K562 (cell line): Measurements from ENCODE around the gene ADGRA1. TPM values are rescaled to one million over a fixed set of nuclear protein-coding genes. Genes with fewer than 3 reads are reported as not detected.
A peak's percentile ranks its signal among the peaks of the same experiment; 100 is the strongest.

Source experiments
- ATAC-seq: fragments of 200-7000 bp; cut with Tn5 transposase; 3 replicates; pipeline ENCODE4 v1.9.1; 2020; ENCODE audit warnings: moderate library complexity
- BruUV-seq: library from RNA; stranded (reverse); fragments of 400-500 nt; replicated peaks from 2 replicates; lab custom pipeline; 2021; lab: Mats Ljungman, UMichigan
- CTCF ChIA-PET: fragments of 300-600 bp; formaldehyde crosslinking; extraction: SDS; loops from one replicate; lab custom pipeline; 2021; ENCODE audit warnings: low intra/inter-chr PET ratio; lab: Yijun Ruan, JAX
- POLR2A ChIA-PET: fragments of 300-600, 350-650 bp; sonication (Branson Sonifier 250); formaldehyde crosslinking; extraction: SDS; loops from one replicate; lab custom pipeline; 2021; ENCODE audit warnings: antibody characterized with exemption, inconsistent platforms; lab: Yijun Ruan, JAX
- DNase-seq, 4 experiments: peaks; one replicate each; pipeline versions ENCODE4 v3.0.0 to v3.0.0-alpha.2; 2011 to 2018; ENCODE audit warnings: low spot score in 3 of 4, mixed read lengths in 3 of 4; ENCODE audit errors: extremely low read depth in 1 of 4
- FAIRE-seq: peaks from 2 replicates; lab custom pipeline; 2011; peaks lifted over from hg19 to GRCh38; lab: Jason Lieb, UNC
- H2AFZ ChIP-seq: 2 replicates; pipeline ENCODE4 v1.6.0; 2011; ENCODE audit warnings: low read depth, low read length, control low read depth, inconsistent platforms
- H3K27ac ChIP-seq: fragments of 200-600 bp; 3 replicates; pipeline ENCODE4 v1.8.0; 2011; ENCODE audit warnings: low read depth, mild to moderate bottlenecking, control low read depth, inconsistent platforms, low read length, moderate library complexity, mixed read lengths; ENCODE audit errors: extremely low read depth
- H3K27me3 ChIP-seq, 2 experiments: fragments of 300-600 bp in 1 of 2; 2 replicates in 1 of 2; 3 replicates in 1 of 2; pipeline versions ENCODE4 v1.6.0 to v1.8.0; 2011; ENCODE audit warnings: inconsistent platforms in 2 of 2, low read length in 2 of 2, mild to moderate bottlenecking in 1 of 2, mixed read lengths in 1 of 2, moderate library complexity in 1 of 2; ENCODE audit not compliant: control insufficient read depth in 2 of 2, insufficient read depth in 2 of 2
- H3K36me3 ChIP-seq: fragments of 300-600 bp; 3 replicates; pipeline ENCODE4 v1.8.0; 2011; ENCODE audit warnings: mild to moderate bottlenecking, low read length, inconsistent platforms; ENCODE audit not compliant: control insufficient read depth, insufficient read depth
- H3K4me1 ChIP-seq, 2 experiments: fragments of 200-600 bp in 1 of 2; replicated peaks in 1 of 2; 2 replicates in 1 of 2; 3 replicates in 1 of 2; pipeline versions ENCODE4 v1.5.1 to v1.8.0; 2011; ENCODE audit warnings: inconsistent platforms in 2 of 2, low read length in 2 of 2, mild to moderate bottlenecking in 1 of 2, mixed read lengths in 1 of 2, moderate library complexity in 1 of 2; ENCODE audit not compliant: control insufficient read depth in 2 of 2, insufficient read depth in 2 of 2
- H3K4me2 ChIP-seq: 2 replicates; pipeline ENCODE4 v1.6.1; 2011; ENCODE audit warnings: low read length, control low read depth, inconsistent platforms, mixed read lengths; ENCODE audit not compliant: insufficient read depth
- H3K4me3 ChIP-seq: fragments of 200-600 bp; sonication (generic), shearing (Covaris generic); 2 replicates; pipeline ENCODE4 v1.5.1; 2016; ENCODE audit warnings: control low read depth, inconsistent platforms
- H3K79me2 ChIP-seq: fragments of 200-600 bp; 3 replicates; pipeline ENCODE4 v1.8.0; 2011; ENCODE audit warnings: low read length, inconsistent platforms; ENCODE audit not compliant: control insufficient read depth, insufficient read depth
- H3K9ac ChIP-seq, 2 experiments: 2 replicates each; pipeline versions ENCODE4 v1.6.0 to v1.6.1; 2011; ENCODE audit warnings: low read depth in 2 of 2, low read length in 2 of 2, control low read depth in 1 of 2, inconsistent platforms in 1 of 2, mild to moderate bottlenecking in 1 of 2, mixed read lengths in 1 of 2; ENCODE audit not compliant: insufficient read depth in 1 of 2
- H3K9me1 ChIP-seq: one replicate; pipeline ENCODE4 v1.6.0; 2011; ENCODE audit warnings: inconsistent platforms, mild to moderate bottlenecking, low read length, moderate library complexity; ENCODE audit not compliant: control insufficient read depth, insufficient read depth
- H3K9me3 ChIP-seq: replicated peaks from 2 replicates; pipeline ENCODE4 v1.5.1; 2011; ENCODE audit warnings: low read depth, low read length, inconsistent platforms; ENCODE audit not compliant: control insufficient read depth, insufficient read depth
- H4K20me1 ChIP-seq: replicated peaks from 2 replicates; pipeline ENCODE4 v1.6.1; 2011; ENCODE audit warnings: low read length, inconsistent platforms, mixed read lengths; ENCODE audit not compliant: control insufficient read depth, insufficient read depth
- HMGN3 ChIP-seq: IDR thresholded peaks from 2 replicates; pipeline ENCODE4 v1.6.1; 2011; ENCODE audit warnings: borderline replicate concordance, low read depth, mild to moderate bottlenecking, mixed read lengths, low read length; ENCODE audit not compliant: insufficient read length; ENCODE audit errors: extremely low read depth
- NRF1 ChIP-seq, 2 experiments: fragments of 450-650 bp; IDR thresholded peaks in 1 of 2; conservative IDR thresholded peaks in 1 of 2; 2 replicates each; pipeline ENCODE4 v1.6.1; 2014; ENCODE audit warnings: mild to moderate bottlenecking in 2 of 2
- TGIF2 ChIP-seq: sonication (generic); formaldehyde crosslinking; IDR thresholded peaks from 2 replicates; pipeline ENCODE4 v1.8.1; 2022; ENCODE audit warnings: mild to moderate bottlenecking, missing genetic modification reagents, moderate library complexity
- ZNF23 ChIP-seq: fragments of 250-450 bp; sonication (Bioruptor Pico); IDR thresholded peaks from 2 replicates; pipeline ENCODE4 v1.4.0; 2020; ENCODE audit warnings: mild to moderate bottlenecking
- WGBS: fragments of 100-300 bp; shearing (Covaris generic); methylation state at CpG from one replicate; pipeline ENCODE4 v1.1.6; 2016; ENCODE audit warnings: low coverage, mixed read lengths; ENCODE audit not compliant: insufficient coverage; ENCODE audit errors: missing lambda C conversion rate; 5-methylcytosine and 5-hydroxymethylcytosine counted together
- in situ Hi-C: fragments of 300-500 bp; cut with MboI; formaldehyde crosslinking; loops from 4 replicates; pipeline ENCODE4 v1.15.0; 2018; ENCODE audit warnings: inconsistent platforms, mixed read lengths
- intact Hi-C: fragments of 100-400 bp; cut with micrococcal nuclease; formaldehyde crosslinking; loops from 2 replicates; pipeline ENCODE4 v1.14.2; 2022
- polyA plus RNA-seq, 8 experiments: library from polyadenylated mRNA; depleted of rRNA in 4 of 8; stranded (reverse) in 5 of 8; unstranded in 3 of 8; fragments of >200 nt; fragmentation: Nextera tagmentation in 2 of 8; fragmentation: Illumina TruSeq in 1 of 8; extraction: Ambion mirVana in 2 of 8; extraction: Trizol in 1 of 8; gene quantifications; 2 replicates each; pipeline versions ENCODE4 v1.2.1 to v1.2.3, GENCODE V29; 2011 to 2014; ENCODE audit warnings: inconsistent platforms in 1 of 8, missing spikeins in 1 of 8
- total RNA-seq, 7 experiments: library from RNA; depleted of rRNA in 6 of 7; stranded (reverse); fragments of >200 nt in 6 of 7; fragmentation: Illumina TruSeq in 2 of 7; extraction: Trizol in 2 of 7; gene quantifications; 2 replicates each; pipeline versions ENCODE4 v1.2.1 to v1.2.3, GENCODE V29; 2011 to 2021; ENCODE audit warnings: low replicate concordance in 1 of 7
- TF ChIP-seq, protein P1 (sequence below): fragments of 450-650 bp; IDR thresholded peaks from 2 replicates; pipeline ENCODE4 v1.6.1; 2016; ENCODE audit warnings: low read depth

ADGRA1 gene
- total and polyA plus RNA-seq, 9 of the 15 experiments (the other 6 are each of a cell fraction or from before 2014, with no cell fraction given), result not detected

- TF ChIP-seq NRF1 (conservative IDR thresholded peaks at IDR 0.05 in 1 of 2, IDR thresholded peaks at IDR 0.05 in 1 of 2), result no peak
- no peak for TF ChIP-seq TGIF2 (CRISPR knock-in tag)
- no peak for TF ChIP-seq ZNF23 (CRISPR knock-in tag)
- TF ChIP-seq, all 486 proteins: peak for 0
Measured at GRCh38 chr10:133126431-133127290, 38.9 kb downstream of the ADGRA1 start (continued).

- H3K4me3 ChIP-seq, result no peak overlapping the region
- in situ Hi-C loops, result no loop called here
- CTCF ChIA-PET, result no interaction called here
Measured at GRCh38 chr10:133127291-133128125, 39.8 kb downstream of the ADGRA1 start.

More at GRCh38 chr10:133127291-133128125, 39.8 kb downstream of the ADGRA1 start:
- H3K9ac ChIP-seq, result no peak overlapping the region; a peak in 1 of 4 replicates
- H3K9me3 ChIP-seq, result no peaks in the 10 kb centered on the region
- FAIRE-seq, result no peak
- H3K9me1 ChIP-seq, result no peaks in the 10 kb centered on the region
- peaks cover 0 to 20% of the 10 kb centered on the region in 2 experiments; a peak in 3 of 5 replicates for H3K27me3 ChIP-seq
- no peaks in the 10 kb centered on the region for H4K20me1 ChIP-seq
- peaks cover 0 to 29% of the 10 kb centered on the region in 2 experiments; a peak in 3 of 5 replicates for H3K4me1 ChIP-seq
- H3K27ac ChIP-seq, result no peak overlapping the region
- POLR2A ChIA-PET, result interaction anchor here (0.8 kb wide), 1 partner anchor 118 kb away, joined by 4 read pairs; no protein-coding TSS in a partner anchor
- BruUV-seq, result no TSS peak
- ATAC-seq, result peak; percentile 78
- 0 out of 2 replicates have a peak overlapping the region, but pooled peaks have one; percentile 55 for H2AFZ ChIP-seq
- 26% methylated on average over 8 of the region's 36 CpGs for WGBS
- H3K4me2 ChIP-seq, result peak overlapping the region; percentile 55
- intact Hi-C loops, result loop anchor here (1.0 kb wide), 1 partner anchor 187 kb away; no protein-coding TSS in a partner anchor
- H3K36me3 ChIP-seq, result no peaks in the 10 kb centered on the region
- DNase-seq, result peak; percentile 52 to 90 (median 88)
- TF ChIP-seq, protein P1, sequence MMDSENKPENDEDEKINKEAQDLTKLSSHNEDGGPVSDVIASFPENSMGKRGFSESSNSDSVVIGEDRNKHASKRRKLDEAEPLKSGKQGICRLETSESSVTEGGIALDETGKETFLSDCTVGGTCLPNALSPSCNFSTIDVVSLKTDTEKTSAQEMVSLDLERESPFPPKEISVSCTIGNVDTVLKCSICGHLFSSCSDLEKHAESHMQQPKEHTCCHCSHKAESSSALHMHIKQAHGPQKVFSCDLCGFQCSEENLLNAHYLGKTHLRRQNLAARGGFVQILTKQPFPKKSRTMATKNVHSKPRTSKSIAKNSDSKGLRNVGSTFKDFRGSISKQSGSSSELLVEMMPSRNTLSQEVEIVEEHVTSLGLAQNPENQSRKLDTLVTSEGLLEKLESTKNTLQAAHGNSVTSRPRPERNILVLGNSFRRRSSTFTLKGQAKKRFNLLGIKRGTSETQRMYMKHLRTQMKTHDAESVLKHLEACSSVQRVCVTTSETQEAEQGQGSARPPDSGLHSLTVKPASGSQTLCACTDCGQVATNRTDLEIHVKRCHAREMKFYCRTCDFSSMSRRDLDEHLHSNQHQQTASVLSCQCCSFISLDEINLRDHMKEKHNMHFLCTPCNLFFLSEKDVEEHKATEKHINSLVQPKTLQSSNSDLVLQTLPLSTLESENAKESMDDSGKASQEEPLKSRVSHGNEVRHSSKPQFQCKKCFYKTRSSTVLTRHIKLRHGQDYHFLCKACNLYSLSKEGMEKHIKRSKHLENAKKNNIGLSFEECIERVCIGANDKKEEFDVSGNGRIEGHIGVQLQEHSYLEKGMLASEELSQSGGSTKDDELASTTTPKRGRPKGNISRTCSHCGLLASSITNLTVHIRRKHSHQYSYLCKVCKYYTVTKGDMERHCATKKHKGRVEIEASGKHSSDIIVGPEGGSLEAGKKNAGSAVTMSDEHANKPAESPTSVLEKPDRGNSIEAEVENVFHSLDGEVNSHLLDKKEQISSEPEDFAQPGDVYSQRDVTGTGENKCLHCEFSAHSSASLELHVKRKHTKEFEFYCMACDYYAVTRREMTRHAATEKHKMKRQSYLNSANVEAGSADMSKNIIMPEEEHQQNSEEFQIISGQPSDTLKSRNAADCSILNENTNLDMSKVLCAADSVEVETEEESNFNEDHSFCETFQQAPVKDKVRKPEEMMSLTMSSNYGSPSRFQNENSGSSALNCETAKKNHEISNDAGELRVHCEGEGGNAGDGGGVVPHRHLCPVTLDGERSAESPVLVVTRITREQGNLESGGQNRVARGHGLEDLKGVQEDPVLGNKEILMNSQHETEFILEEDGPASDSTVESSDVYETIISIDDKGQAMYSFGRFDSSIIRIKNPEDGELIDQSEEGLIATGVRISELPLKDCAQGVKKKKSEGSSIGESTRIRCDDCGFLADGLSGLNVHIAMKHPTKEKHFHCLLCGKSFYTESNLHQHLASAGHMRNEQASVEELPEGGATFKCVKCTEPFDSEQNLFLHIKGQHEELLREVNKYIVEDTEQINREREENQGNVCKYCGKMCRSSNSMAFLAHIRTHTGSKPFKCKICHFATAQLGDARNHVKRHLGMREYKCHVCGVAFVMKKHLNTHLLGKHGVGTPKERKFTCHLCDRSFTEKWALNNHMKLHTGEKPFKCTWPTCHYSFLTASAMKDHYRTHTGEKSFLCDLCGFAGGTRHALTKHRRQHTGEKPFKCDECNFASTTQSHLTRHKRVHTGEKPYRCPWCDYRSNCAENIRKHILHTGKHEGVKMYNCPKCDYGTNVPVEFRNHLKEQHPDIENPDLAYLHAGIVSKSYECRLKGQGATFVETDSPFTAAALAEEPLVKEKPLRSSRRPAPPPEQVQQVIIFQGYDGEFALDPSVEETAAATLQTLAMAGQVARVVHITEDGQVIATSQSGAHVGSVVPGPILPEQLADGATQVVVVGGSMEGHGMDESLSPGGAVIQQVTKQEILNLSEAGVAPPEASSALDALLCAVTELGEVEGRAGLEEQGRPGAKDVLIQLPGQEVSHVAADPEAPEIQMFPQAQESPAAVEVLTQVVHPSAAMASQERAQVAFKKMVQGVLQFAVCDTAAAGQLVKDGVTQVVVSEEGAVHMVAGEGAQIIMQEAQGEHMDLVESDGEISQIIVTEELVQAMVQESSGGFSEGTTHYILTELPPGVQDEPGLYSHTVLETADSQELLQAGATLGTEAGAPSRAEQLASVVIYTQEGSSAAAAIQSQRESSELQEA, result peak; percentile 49; the same call in 1 of the 2 replicates
- no peak for TF ChIP-seq HMGN3
- H3K79me2 ChIP-seq, result no peaks in the 10 kb centered on the region
